Bronchial epithelial cell (primary cell): ENCODE data around the gene CFAP298. TPM values are rescaled to one million over a fixed set of nuclear protein-coding genes. Genes with fewer than 3 reads are reported as not detected.
"Not testable (repeated sequence)": the region's sequence is repeated elsewhere in the genome, so short reads cannot be mapped to it uniquely, and the experiment has no call there.

ENCODE experiments used
- DNase-seq: peaks from one replicate; pipeline ENCODE4 v3.0.0-alpha.2; 2010; ENCODE audit warnings: low read depth
- FAIRE-seq: peaks from 2 replicates; lab custom pipeline; 2011; peaks lifted over from hg19 to GRCh38; lab: Jason Lieb, UNC
- H3K27me3 ChIP-seq: 2 replicates; pipeline ENCODE4 v1.5.1; 2011; ENCODE audit warnings: low read length; ENCODE audit not compliant: control insufficient read depth, insufficient read depth
- H3K36me3 ChIP-seq: 2 replicates; pipeline ENCODE4 v1.5.1; 2011; ENCODE audit warnings: low read length; ENCODE audit not compliant: control insufficient read depth, insufficient read depth
- H3K4me3 ChIP-seq: 2 replicates; pipeline ENCODE4 v1.5.1; 2011; ENCODE audit warnings: mild to moderate bottlenecking, low read depth, low read length, control low read depth
- total RNA-seq: library from RNA; depleted of rRNA; stranded (reverse); fragments of >200 nt; gene quantifications from 2 replicates; pipeline ENCODE4 v1.2.1, GENCODE V29; 2014
- TF ChIP-seq, protein P1 (sequence below): IDR thresholded peaks from 2 replicates; pipeline ENCODE4 v1.5.1; 2011; ENCODE audit warnings: mild to moderate bottlenecking, moderate library complexity, low read length, control low read depth, inconsistent platforms; ENCODE audit not compliant: insufficient read depth, severe bottlenecking

CFAP298 gene
- total RNA-seq, 1 donor from 2014 or later, result 37.6 TPM

DNA sequence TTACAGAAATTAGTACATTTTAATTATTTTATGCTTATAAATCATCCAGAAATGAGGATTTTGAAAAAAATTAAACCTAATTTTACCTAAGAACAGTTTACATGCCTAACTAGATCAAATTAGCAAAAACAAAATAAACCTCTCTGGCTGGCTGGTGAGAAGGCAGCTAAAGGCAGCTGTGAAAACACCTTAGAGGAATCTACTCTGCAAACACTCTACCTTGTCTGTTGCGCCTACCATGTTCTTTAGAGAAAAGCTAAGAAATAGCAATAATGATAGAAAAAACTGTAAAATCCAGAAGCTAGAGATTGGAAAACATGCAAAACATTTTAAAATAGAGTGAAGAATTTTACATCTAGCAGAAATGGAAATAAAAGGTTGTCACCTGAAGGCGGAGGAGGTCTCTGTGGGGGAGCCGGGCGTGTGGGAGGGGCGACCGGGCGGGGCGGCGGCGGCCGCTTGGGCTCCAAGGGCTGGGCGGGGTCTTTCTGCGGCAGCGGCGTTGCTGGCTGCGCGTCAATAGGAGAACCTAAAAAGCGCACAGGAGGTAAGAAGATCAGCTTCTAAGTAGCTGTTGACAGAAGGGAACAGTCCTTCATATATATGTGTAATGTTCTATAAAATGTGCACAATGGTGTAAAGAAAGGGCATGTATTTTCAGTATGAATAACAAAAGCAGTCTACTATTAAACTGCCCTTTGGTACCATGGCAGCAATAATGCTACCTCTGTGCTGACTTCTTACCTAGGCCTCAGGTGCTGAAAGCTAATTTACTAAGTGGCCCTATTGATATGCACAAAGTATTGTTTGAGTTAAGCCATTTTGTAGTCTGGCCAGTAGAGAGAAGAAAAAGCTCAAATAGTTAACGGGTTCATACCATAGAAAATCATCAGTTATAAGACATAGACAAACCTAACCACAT lies 33.3 kb upstream of the CFAP298 start:
- no peak for FAIRE-seq

DNA sequence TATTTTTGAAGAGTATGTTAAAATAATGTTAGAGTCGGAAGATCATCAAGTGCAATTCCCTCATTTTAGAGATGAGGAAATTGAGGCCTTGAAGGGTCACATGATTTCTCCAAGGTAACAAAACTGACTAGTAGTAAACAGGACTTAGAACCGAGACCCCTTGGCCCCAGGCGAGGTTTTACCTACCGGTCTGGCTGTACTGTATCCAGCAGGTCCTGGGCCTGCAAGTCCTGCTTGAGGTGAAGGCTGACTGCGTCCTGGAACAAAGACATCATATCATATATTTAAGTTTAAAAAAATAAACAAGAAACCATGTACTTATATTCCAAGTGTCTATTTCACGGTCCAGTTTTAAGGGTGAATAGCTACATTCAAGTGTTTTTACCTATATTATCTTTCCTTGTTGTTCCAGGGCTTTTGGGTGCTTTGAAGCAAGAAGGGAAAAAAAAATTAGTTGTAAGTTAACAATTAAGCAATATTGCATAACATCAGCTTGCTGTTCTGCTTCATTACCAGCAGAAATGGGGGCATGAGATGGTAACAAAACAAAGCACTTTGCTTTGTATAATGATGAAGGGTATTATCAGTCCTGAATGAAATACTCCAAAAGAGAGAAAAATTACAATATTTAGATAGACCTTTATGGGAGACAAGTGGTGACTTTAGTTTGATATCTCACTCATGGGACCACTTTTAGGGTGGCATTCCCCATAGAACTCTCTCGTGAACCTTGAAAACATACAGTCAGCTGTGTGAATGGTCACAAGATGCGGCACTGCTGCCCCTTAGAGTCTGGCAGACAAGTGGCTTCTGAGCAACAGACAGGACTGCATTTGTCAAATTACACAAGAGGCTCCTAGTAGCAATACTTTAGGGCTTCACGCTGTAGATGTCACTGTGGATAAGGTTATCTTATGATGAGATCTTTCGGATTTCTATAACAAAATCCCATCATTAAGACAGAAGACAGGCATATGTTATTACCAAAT lies 29.8 kb upstream of the CFAP298 start:
- DNase-seq, result no peak
- Histone ChIP-seq H3K36me3 (peaks cover 6% of the 10 kb centered on the region), H3K27me3 (no peaks in the 10 kb centered on the region), H3K4me3 (no peak overlapping the region)
- TF ChIP-seq, protein P1, sequence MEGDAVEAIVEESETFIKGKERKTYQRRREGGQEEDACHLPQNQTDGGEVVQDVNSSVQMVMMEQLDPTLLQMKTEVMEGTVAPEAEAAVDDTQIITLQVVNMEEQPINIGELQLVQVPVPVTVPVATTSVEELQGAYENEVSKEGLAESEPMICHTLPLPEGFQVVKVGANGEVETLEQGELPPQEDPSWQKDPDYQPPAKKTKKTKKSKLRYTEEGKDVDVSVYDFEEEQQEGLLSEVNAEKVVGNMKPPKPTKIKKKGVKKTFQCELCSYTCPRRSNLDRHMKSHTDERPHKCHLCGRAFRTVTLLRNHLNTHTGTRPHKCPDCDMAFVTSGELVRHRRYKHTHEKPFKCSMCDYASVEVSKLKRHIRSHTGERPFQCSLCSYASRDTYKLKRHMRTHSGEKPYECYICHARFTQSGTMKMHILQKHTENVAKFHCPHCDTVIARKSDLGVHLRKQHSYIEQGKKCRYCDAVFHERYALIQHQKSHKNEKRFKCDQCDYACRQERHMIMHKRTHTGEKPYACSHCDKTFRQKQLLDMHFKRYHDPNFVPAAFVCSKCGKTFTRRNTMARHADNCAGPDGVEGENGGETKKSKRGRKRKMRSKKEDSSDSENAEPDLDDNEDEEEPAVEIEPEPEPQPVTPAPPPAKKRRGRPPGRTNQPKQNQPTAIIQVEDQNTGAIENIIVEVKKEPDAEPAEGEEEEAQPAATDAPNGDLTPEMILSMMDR, result no peak
- no peak for FAIRE-seq

More for the DNA sequence above, 33.3 kb upstream of the CFAP298 start:
- TF ChIP-seq, protein P1, result no peak
- Histone ChIP-seq H3K36me3 (peaks cover 1% of the 10 kb centered on the region), H3K27me3 (no peaks in the 10 kb centered on the region), H3K4me3 (no peak overlapping the region)
- DNase-seq, result no peak

DNA sequence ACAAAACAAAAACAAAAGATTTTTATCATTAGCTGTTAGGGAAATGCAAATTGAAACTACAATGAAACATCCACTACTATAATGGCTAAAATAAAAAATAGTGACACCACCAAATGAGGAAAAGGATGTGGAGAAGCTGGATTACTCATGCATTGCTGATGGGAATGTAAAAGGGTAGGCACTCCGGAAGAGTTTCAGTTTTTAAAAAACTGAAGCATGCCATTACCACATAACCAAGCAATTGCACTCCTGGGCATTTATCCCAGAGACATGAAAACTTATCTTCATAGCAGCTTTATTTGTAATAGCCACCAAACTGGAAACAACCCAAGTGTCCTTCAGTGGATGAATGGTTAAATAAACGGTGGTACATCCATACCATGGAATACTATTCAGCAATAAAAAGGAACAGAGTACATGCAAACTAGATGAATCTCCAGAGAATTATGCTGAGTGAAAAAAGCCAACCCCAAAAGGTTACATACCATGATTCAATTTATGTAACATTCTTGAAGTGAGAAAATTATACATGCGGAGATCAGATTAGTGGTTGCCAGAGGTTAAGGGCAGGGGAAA lies 14.5 kb upstream of the CFAP298 start:
- TF ChIP-seq, protein P1, result no peak
- FAIRE-seq (no peak), DNase-seq (peak; percentile 7)
- no peaks in the 10 kb centered on the region for H3K27me3 ChIP-seq
- H3K4me3 ChIP-seq, result no peak overlapping the region
- peaks cover 2% of the 10 kb centered on the region for H3K36me3 ChIP-seq

DNA sequence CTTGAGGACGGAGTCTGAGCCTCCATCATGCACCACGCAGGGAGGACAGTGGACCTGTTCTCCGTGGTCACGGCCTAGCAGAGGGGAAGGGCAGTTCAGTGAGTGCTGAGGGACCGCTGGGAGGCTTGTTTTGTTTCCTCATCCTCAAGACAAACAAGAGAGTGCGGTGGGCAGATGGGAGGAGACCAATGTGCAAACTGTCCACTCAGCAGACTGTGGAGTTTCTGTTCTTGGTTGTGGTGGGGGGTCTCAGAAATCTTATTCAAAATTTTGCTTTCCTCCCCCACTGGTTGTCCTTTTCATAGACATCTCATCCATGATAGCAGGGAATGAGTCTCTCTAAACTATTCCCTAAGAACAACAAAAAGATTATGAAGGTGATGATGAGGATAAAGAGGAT lies 6.0 kb upstream of the CFAP298 start:
- not testable (repeated sequence) for H3K36me3 ChIP-seq, FAIRE-seq, H3K27me3 ChIP-seq, DNase-seq, H3K4me3 ChIP-seq

DNA sequence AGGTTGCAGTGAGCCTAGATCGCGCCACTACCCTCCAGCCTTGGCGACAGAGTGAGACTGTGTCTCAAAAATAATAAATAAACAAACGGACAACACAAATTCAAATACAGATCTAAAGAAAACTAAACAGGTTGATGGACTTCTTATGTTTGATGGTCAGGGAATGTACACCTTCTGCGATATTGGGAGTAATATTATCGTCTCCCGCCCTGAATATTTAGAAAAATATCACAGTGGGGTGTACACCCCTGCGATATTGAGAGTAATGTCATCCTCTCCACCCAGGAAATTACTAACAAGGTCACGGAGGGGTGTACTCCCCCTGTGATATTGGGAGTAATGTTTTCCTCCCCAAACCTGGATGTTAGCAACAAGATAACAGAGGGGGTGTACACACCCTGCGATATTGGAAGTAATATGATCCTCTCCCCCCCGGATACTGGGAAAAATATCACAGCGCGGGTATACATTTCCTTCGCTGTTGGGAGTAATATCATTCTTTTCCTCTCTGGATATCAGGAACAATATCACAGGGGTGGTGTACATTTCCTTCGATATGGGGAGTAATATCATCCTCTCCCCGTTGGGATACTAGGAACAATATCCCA lies 1.4 kb upstream of the CFAP298 start:
- DNase-seq (no peak), FAIRE-seq (no peak)
- Histone ChIP-seq H3K27me3 (no peaks in the 10 kb centered on the region), H3K4me3 (peak overlapping the region; percentile 96), H3K36me3 (no peaks in the 10 kb centered on the region)
- TF ChIP-seq, protein P1, result no peak
